Naive B cell (primary cell): ENCODE results near the gene ERC2. TPM values are rescaled to one million over a fixed set of nuclear protein-coding genes. Genes with fewer than 3 reads are reported as not detected.
"Not testable (repeated sequence)": the region's sequence is repeated elsewhere in the genome, so short reads cannot be mapped to it uniquely, and the experiment has no call there.

Experiments used
- ATAC-seq, 2 donors: fragments of 150-1000 bp; cut with Tn5 transposase; 2 replicates each; pipeline ENCODE4 v1.10.0; 2021; ENCODE audit warnings: low read depth in 2 of 2, mild to moderate bottlenecking in 2 of 2, moderate library complexity in 2 of 2
- DNase-seq: peaks from one replicate; pipeline ENCODE4 v3.0.0; 2022
- H3K27ac Mint-ChIP-seq, 6 donors: one replicate each; pipeline ENCODE4 v1.8.0; 2020 to 2022; ENCODE audit warnings: mild to moderate bottlenecking in 6 of 6, mixed read lengths in 6 of 6, moderate library complexity in 5 of 6, inconsistent platforms in 2 of 6
- H3K27me3 Mint-ChIP-seq, 3 donors: one replicate each; pipeline ENCODE4 v1.8.0; 2021 to 2022; ENCODE audit warnings: mixed read lengths in 3 of 3, mild to moderate bottlenecking in 1 of 3
- H3K36me3 Mint-ChIP-seq, 2 donors: one replicate each; pipeline ENCODE4 v1.8.0; 2020 to 2022; ENCODE audit warnings: mixed read lengths in 2 of 2, inconsistent platforms in 1 of 2, mild to moderate bottlenecking in 1 of 2
- H3K4me1 Mint-ChIP-seq, 3 donors: one replicate each; pipeline ENCODE4 v1.8.0; 2020 to 2022; ENCODE audit warnings: mixed read lengths in 3 of 3, inconsistent platforms in 1 of 3, mild to moderate bottlenecking in 1 of 3, moderate library complexity in 1 of 3
- H3K4me3 Mint-ChIP-seq, 8 donors: one replicate each; pipeline ENCODE4 v1.8.0; 2020 to 2022; ENCODE audit warnings: mild to moderate bottlenecking in 8 of 8, mixed read lengths in 8 of 8, moderate library complexity in 8 of 8, inconsistent platforms in 2 of 8
- H3K9me3 Mint-ChIP-seq, 7 donors: one replicate each; pipeline ENCODE4 v1.8.0; 2020 to 2022; ENCODE audit warnings: mixed read lengths in 7 of 7, mild to moderate bottlenecking in 5 of 7, inconsistent platforms in 2 of 7, moderate library complexity in 1 of 7
- polyA plus RNA-seq, 6 donors: library from polyadenylated mRNA; unstranded; fragments of 300-500 nt; fragmentation: Illumina TruSeq; gene quantifications; one replicate each; pipeline ENCODE4 v1.2.3, GENCODE V29; 2021; ENCODE audit warnings: low read depth in 6 of 6

The ERC2 gene
- polyA plus RNA-seq, 6 donors from 2014 or later: not detected

DNA sequence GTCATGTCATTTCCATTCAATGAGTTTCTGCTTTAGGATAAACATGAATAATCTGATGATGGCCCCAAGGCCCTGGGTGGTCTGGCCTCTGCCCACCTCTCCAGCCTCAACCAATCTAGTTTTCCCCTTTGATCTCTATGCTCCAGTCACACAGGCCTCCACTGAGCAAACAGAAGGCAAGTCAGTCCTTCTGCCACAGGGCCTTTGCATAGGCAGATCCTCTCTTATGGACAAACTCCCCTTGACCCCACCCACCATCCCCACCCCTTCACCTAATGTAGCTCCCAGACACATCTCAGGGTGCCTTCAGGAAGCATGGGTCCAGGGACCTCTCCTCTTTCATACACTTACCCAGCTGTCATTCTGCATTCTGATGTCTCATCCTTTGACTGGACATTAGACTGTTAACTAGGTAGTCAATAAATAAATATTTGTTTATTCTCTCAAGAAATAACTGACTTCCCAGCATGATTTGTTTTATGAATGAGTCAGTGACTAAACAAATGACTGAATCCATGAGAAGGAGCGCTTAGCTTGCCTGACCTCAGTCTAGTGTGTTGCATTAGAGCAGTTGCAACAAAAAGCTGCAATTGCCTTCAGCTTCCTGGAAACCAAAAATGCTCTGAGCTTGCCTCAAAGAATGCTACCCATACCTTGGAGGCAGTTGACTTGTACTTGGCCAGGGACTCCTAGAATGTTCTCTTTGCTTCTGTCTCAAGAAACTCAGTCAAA is 594.6 kb downstream of the ERC2 start:
- Mint-ChIP-seq H3K27ac (no peak overlapping the region), H3K36me3 (no peaks in the 10 kb centered on the region), H3K4me3 (no peak overlapping the region), H3K9me3 (peaks cover 0 to 6% (median 0%) of the 10 kb centered on the region in 7 donors), H3K4me1 (no peaks in the 10 kb centered on the region), H3K27me3 (no peaks in the 10 kb centered on the region)
- DNase-seq: no peak
- no peak for ATAC-seq

DNA sequence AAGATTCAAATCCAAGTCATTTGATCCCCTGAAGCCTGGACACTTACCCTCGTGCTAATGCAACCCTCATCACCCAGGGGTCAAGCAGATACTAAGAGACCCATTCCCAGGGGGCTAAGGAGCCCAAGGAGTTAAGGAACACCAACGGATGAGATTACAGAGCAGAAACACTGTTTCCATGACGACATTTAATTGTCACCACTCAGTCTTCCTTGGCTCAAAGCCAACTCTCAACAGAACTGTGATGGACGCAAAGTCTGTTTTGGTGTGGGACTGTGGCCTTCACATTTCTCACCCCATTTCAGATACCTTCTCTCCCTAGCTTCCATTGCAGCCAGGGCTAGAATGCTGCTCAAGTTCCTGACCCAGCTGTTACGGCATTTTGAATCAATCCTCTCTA is 597.7 kb downstream of the ERC2 start:
- DNase-seq: no peak
- peaks cover 0 to 8% (median 0%) of the 10 kb centered on the region in 3 donors for H3K27me3 Mint-ChIP-seq
- ATAC-seq: no peak
- H3K9me3 Mint-ChIP-seq: peaks cover 0 to 4% (median 0%) of the 10 kb centered on the region in 7 donors
- no peak overlapping the region for H3K4me3 Mint-ChIP-seq
- peak overlapping the region in 1 of 6 donors; percentile 30 for H3K27ac Mint-ChIP-seq
- H3K36me3 Mint-ChIP-seq: no peaks in the 10 kb centered on the region
- H3K4me1 Mint-ChIP-seq: no peaks in the 10 kb centered on the region

DNA sequence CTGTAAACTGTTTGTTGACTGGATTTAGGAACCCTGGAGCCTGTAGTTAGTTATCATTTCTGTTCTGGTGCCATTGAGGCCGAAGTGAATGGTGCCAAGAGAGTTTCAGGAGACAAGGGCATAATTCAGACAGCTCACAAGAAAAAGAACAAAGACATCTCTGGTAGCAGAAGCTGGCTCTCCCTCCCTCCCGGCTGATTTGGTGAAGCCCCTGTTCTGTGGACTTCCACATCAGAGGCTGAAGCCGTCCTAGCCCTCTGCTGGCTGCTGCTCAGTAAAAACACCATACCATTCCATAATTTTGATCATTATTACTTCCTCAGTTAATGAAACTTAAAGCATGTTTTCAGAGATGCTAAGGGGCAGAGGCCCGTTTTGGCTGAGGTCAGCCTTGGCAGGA is 599.9 kb downstream of the ERC2 start:
- DNase-seq (no peak), ATAC-seq (no peak)
- Mint-ChIP-seq H3K9me3 (peaks cover 0 to 4% (median 3%) of the 10 kb centered on the region in 7 donors), H3K4me3 (no peak overlapping the region), H3K27ac (no peak overlapping the region), H3K27me3 (peaks cover 0 to 8% (median 0%) of the 10 kb centered on the region in 3 donors), H3K36me3 (no peaks in the 10 kb centered on the region), H3K4me1 (no peaks in the 10 kb centered on the region)

DNA sequence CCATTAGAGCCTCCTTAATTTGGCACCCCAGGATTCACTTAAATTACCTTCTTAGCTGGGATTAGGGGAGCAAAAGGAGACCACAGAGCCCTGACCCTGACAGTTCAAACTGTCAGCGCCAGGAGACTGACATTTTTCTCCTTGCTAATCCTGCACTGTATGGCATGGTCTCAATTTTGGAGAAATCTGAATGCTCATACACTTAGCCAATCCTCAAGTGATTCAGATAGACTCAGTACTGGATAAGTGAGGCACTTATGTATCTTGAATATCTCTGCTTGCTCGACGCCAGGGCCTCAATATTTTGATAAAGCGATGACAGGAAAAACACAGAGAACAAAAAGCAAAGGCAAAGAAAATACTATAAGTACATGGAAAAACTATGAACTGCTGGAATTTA is 605.2 kb downstream of the ERC2 start:
- Mint-ChIP-seq H3K27me3 (peaks cover 0 to 8% (median 0%) of the 10 kb centered on the region in 3 donors), H3K36me3 (no peaks in the 10 kb centered on the region), H3K27ac (no peak overlapping the region), H3K4me1 (no peaks in the 10 kb centered on the region), H3K4me3 (no peak overlapping the region), H3K9me3 (peaks cover 0 to 4% (median 0%) of the 10 kb centered on the region in 7 donors)
- DNase-seq (no peak), ATAC-seq (no peak)

DNA sequence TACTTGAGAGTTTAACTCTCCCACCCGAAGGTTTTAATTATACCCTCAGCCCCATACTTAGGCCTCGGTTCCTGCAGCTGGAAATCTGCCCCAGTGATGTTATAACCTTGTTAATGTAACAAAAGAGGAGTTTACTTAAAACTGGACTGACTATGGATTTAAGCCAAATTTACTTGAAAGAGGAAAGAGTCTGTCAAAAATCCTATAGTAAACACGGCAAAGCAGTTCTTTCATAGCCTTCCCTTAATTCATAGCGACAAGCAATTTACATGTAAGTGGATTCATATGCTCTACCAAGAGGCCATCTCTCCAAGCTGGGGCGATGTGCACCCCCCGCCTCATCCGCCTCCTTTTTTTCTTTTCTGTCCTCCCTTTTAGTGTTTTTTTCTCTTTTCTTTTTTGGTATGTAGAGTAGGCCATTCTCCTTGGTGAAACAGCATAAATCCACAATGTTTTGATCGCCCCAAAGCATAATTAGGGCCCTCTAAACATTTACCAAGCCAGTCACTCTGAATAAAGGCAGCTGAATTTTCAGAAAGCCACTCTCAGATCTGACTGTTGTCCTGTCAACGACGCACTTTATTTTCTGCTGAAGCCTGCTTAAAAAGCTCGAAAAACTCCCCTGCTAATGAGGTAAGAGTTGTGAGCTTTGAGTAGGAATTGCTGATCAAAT is 608.1 kb downstream of the ERC2 start:
- no peak overlapping the region for H3K27ac Mint-ChIP-seq
- H3K4me1 Mint-ChIP-seq: no peaks in the 10 kb centered on the region
- H3K9me3 Mint-ChIP-seq: peaks cover 0 to 4% (median 0%) of the 10 kb centered on the region in 7 donors
- H3K4me3 Mint-ChIP-seq: no peak overlapping the region
- DNase-seq (no peak), ATAC-seq (no peak)
- no peaks in the 10 kb centered on the region for H3K27me3 Mint-ChIP-seq
- no peaks in the 10 kb centered on the region for H3K36me3 Mint-ChIP-seq

DNA sequence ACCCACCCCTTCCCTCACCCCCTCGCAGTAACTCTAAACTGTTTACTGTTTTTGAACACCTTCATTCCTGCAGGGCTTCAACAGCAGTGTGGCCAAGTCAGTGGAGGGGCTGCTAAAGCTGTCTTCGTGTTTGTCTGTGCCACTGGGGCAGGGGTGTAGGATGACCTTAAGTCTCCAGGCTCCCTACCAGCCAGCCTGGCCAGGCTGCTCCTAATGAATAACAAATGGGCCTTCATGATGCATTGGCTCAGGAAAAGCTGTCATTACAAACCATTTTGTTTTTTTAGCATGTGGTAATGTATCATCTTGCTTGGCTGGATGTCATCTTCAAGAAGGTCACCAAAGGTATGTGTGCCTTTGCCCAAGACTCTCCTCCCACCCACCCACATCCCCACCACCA is 609.0 kb downstream of the ERC2 start:
- H3K27me3 Mint-ChIP-seq: no peaks in the 10 kb centered on the region
- DNase-seq (no peak), ATAC-seq (no peak)
- H3K27ac Mint-ChIP-seq: no peak overlapping the region
- no peaks in the 10 kb centered on the region for H3K9me3 Mint-ChIP-seq
- H3K4me3 Mint-ChIP-seq: no peak overlapping the region
- H3K4me1 Mint-ChIP-seq: no peaks in the 10 kb centered on the region
- no peaks in the 10 kb centered on the region for H3K36me3 Mint-ChIP-seq

DNA sequence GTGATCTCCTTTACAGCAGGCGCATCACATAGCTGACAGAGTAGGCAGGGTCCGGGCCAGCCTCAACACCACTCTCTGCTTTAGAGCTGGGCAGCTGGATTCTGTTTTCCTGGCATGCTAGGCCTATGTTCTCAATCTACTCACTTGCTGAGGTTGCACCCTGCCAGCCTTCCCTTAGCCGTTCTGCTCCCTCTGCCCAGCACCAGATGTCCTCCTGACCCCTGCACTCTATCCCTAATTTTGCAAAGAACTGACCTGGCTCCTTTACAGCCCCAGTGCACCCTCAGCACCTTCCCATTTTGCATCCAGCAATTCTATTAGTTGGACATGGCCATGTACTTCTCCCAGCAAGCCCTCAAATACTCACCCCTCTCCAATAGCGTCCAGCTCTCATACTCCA is 609.5 kb downstream of the ERC2 start:
- Mint-ChIP-seq H3K36me3 (no peaks in the 10 kb centered on the region), H3K4me1 (no peaks in the 10 kb centered on the region), H3K9me3 (no peaks in the 10 kb centered on the region), H3K27me3 (no peaks in the 10 kb centered on the region), H3K27ac (no peak overlapping the region), H3K4me3 (no peak overlapping the region)
- no peak for DNase-seq
- ATAC-seq: no peak

DNA sequence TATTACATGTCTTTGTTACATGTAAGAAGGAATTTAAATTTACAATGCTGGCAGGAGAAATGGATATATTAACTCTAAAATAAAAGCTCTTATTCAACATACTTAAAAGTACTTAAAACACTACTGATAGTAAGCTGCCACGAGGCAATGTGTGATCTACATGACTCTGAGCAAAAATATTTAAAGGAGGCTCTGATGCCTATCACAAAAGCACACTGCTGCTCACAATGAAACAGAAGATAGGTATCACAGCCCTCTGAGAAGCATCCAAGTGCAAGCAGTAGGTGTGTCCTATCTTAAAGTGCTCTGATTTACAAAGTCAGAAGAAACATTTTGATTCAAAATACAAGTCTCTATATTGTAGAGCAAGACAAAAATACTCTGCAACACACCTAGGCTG is 610.0 kb downstream of the ERC2 start:
- no peak for DNase-seq
- H3K4me3 Mint-ChIP-seq: no peak overlapping the region
- H3K36me3 Mint-ChIP-seq: no peaks in the 10 kb centered on the region
- ATAC-seq: no peak
- no peaks in the 10 kb centered on the region for H3K4me1 Mint-ChIP-seq
- no peak overlapping the region for H3K27ac Mint-ChIP-seq
- no peaks in the 10 kb centered on the region for H3K9me3 Mint-ChIP-seq
- no peaks in the 10 kb centered on the region for H3K27me3 Mint-ChIP-seq

DNA sequence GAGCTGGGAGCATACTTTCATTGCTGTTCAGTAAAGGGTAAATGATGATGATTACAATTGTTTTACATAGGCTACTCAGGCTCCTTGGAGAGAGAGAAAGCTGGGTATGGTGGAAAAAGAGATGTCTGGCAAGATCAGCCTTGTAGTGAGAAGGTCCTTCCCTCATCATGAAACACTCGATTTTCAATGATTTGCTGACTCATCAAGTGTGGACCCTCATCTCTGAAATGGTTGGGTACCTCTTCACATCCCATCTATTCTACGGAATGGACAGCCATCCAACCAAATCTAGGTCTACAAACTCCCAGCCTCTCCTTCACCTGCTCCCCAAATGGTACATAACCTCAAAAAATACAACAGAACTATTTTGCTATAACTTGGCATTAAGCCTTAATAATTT is 610.6 kb downstream of the ERC2 start:
- DNase-seq: no peak
- Mint-ChIP-seq H3K4me1 (no peaks in the 10 kb centered on the region), H3K9me3 (no peaks in the 10 kb centered on the region), H3K36me3 (no peaks in the 10 kb centered on the region), H3K27me3 (no peaks in the 10 kb centered on the region), H3K4me3 (no peak overlapping the region), H3K27ac (no peak overlapping the region)
- ATAC-seq: no peak

DNA sequence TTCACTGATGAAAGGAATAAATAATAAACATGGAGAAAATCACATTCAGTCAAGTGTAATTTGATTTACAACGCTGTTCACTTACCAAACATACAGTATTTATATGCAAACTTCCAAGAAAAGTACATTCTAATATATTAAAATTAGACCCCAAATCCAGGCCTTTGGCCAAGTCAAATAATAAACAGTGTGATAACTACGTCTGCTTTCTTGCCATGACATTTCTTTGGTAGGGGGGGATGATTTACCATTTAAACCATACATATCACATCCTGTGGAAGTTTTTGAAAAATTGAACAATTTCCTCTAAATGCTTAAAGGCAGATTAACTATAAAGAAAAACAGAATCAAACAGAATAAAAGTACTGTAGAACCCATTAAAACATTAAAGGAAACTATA is 613.0 kb downstream of the ERC2 start:
- Mint-ChIP-seq H3K4me1 (no peaks in the 10 kb centered on the region), H3K27me3 (no peaks in the 10 kb centered on the region), H3K36me3 (no peaks in the 10 kb centered on the region), H3K27ac (no peak overlapping the region), H3K9me3 (peaks cover 0 to 3% (median 0%) of the 10 kb centered on the region in 7 donors), H3K4me3 (no peak overlapping the region)
- no peak for DNase-seq
- no peak for ATAC-seq

DNA sequence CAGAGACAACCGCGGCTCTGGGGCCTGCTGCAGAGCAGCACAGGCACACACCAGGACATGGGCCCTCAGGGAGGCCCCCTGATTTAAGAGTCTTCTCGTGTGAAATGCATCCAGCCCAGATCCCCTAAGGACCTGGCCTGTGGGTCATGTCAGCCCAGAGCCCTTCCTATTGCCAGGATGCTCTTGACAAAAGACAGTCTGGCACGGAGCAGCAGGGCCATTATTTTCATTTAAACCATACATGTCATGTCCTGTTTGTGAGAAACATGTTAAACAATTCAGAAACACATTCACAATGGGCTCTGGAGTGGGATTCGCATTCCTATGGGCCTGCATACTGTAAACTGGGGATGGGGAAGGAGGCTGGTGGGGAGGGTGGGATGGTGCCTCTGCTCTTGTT is 613.8 kb downstream of the ERC2 start:
- DNase-seq: no peak
- no peak overlapping the region for H3K4me3 Mint-ChIP-seq
- H3K4me1 Mint-ChIP-seq: no peaks in the 10 kb centered on the region
- no peaks in the 10 kb centered on the region for H3K27me3 Mint-ChIP-seq
- ATAC-seq: no peak
- no peak overlapping the region for H3K27ac Mint-ChIP-seq
- H3K9me3 Mint-ChIP-seq: peaks cover 0 to 3% (median 0%) of the 10 kb centered on the region in 7 donors
- H3K36me3 Mint-ChIP-seq: no peaks in the 10 kb centered on the region

DNA sequence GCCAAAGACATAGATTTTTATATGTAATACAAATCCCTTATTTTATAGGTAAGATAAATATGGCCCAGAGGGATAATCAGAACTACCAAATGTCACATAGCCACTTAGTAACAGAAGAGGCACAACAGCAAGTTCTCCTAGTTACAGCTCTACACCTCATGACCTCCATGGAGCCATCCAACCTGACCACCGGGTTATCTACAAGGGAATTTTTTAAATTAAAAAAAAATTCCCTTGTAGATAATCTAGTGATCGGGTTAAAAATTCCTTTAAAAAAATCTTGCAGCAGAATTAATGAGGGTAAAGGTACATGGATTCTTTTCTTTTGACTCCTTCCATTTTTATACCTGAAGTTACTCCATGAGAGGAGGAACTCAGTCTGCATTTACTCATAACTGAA is 615.9 kb downstream of the ERC2 start:
- no peak for DNase-seq
- Mint-ChIP-seq H3K4me3 (no peak overlapping the region), H3K9me3 (peaks cover 0 to 10% (median 0%) of the 10 kb centered on the region in 7 donors), H3K27me3 (no peaks in the 10 kb centered on the region), H3K4me1 (no peaks in the 10 kb centered on the region), H3K36me3 (no peaks in the 10 kb centered on the region), H3K27ac (no peak overlapping the region)
- no peak for ATAC-seq

DNA sequence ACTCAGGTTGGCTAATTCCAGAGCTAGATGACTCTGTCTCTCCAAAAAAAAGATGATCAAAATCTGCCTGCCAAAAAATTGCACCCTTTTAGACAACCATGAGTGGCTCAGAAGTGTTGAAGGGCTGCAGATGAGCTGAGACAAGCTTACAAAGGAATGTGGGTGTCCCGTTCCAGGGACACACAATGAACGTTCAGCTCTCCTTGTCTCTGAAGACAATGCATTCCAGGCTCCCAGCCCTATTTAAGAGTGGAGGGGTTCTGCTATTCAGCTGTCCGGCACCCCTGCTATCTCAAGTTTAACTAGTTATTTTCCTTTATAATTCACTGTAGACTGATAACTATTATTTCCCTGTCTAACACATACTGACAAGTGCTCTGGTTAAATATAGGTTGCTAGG is 626.1 kb downstream of the ERC2 start:
- Mint-ChIP-seq H3K27me3 (no peaks in the 10 kb centered on the region), H3K9me3 (peaks cover 0 to 23% (median 10%) of the 10 kb centered on the region in 7 donors), H3K4me1 (no peaks in the 10 kb centered on the region), H3K27ac (no peak overlapping the region), H3K4me3 (no peak overlapping the region), H3K36me3 (no peaks in the 10 kb centered on the region)
- DNase-seq (no peak), ATAC-seq (no peak)

DNA sequence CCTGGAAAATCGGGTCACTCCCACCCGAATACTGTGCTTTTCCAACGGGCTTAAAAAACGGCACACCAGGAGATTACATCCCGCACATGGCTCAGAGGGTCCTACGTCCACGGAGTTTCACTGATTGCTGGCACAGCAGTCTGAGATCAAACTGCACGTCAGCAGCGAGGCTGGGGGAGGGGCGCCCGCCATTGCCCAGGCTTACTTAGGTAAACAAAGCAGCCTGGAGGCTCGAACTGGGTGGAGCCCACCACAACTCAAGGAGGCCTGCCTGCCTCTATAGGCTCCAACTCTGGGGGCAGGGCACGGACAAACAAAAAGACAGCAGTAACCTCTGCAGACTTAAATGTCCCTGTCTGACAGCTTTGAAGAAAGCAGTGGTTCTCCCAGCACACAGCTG is 636.4 kb downstream of the ERC2 start:
- H3K4me3 Mint-ChIP-seq, ATAC-seq, H3K27me3 Mint-ChIP-seq: not testable (repeated sequence)

More for the DNA sequence above, 636.4 kb downstream of the ERC2 start:
- not testable (repeated sequence) for DNase-seq, H3K27ac Mint-ChIP-seq, H3K4me1 Mint-ChIP-seq, H3K36me3 Mint-ChIP-seq
- peaks cover 0 to 11% (median 6%) of the 10 kb centered on the region in 7 donors for H3K9me3 Mint-ChIP-seq
